ENCODE results near the gene S100A16.

The S100A16 gene

GRCh38 chr1:153635872-153636271, 22.9 kb upstream of the S100A16 start:
- DNase-seq: no peak

- DNase-seq: peak; percentile 93
Measured at GRCh38 chr1:153633754-153634665, 21.1 kb upstream of the S100A16 start, which contains the start of gene CHTOP. Gene CHTOP, plus strand, starts transcription at chr1:153634066. Its CDS starts 2,523 bp downstream, at chr1:153636589.

GRCh38 chr1:153633161-153633753, 20.3 kb upstream of the S100A16 start:
- DNase-seq: no peak

- no peak for DNase-seq
Measured at GRCh38 chr1:153631047-153632022, 18.4 kb upstream of the S100A16 start.

GRCh38 chr1:153630384-153630783, 17.4 kb upstream of the S100A16 start:
- no peak for DNase-seq

GRCh38 chr1:153629971-153630370, 17.0 kb upstream of the S100A16 start:
- DNase-seq: no peak

GRCh38 chr1:153629343-153629665, 16.4 kb upstream of the S100A16 start:
- no peak for DNase-seq

- no peak for DNase-seq
Measured at GRCh38 chr1:153628638-153629342, 15.9 kb upstream of the S100A16 start.

- DNase-seq: no peak
Measured at GRCh38 chr1:153627715-153628626, 15.0 kb upstream of the S100A16 start, which contains the start of gene S100A1. Gene S100A1, plus strand, starts transcription at chr1:153628434. Its CDS starts 2,088 bp downstream, at chr1:153630522.

- DNase-seq: no peak
Measured at GRCh38 chr1:153626904-153627714, 14.2 kb upstream of the S100A16 start, which contains the start of gene S100A13. Gene S100A13, minus strand, starts transcription at chr1:153627505. Its CDS starts 1,033 bp downstream, at chr1:153626472.

GRCh38 chr1:153626477-153626903, 13.6 kb upstream of the S100A16 start:
- no peak for DNase-seq

GRCh38 chr1:153624965-153625611, 12.2 kb upstream of the S100A16 start:
- no peak for DNase-seq

- no peak for DNase-seq
Measured at GRCh38 chr1:153623101-153623500, 10.2 kb upstream of the S100A16 start.

- no peak for DNase-seq
Measured at GRCh38 chr1:153619171-153619570, 6.2 kb upstream of the S100A16 start.

GRCh38 chr1:153617663-153618062, 4.7 kb upstream of the S100A16 start:
- DNase-seq: peak; percentile 34

- no peak for DNase-seq
Measured at GRCh38 chr1:153616917-153617311, 4.0 kb upstream of the S100A16 start.

- DNase-seq: no peak
Measured at GRCh38 chr1:153616144-153616916, 3.4 kb upstream of the S100A16 start, which contains the start of gene S100A14. Gene S100A14, minus strand, starts transcription at chr1:153616325. Its CDS starts 467 bp downstream, at chr1:153615858.

- DNase-seq: no peak
Measured at GRCh38 chr1:153615406-153615805, 2.5 kb upstream of the S100A16 start.
